GM19239 (cell line): ENCODE results near the gene KDM4C.

Experiments
- DNase-seq: peaks from one replicate; pipeline ENCODE4 v3.0.0; 2011; ENCODE audit warnings: low spot score; ENCODE audit not compliant: insufficient read length
- FAIRE-seq: peaks from 2 replicates; lab custom pipeline; 2011; peaks lifted over from hg19 to GRCh38; lab: Jason Lieb, UNC

KDM4C gene

GRCh38 chr9:7117676-7118561, 360.1 kb downstream of the KDM4C start:
- peak; percentile 84 for FAIRE-seq
- DNase-seq, result peak; percentile 6

- FAIRE-seq, result peak; percentile 82
- DNase-seq, result no peak
Measured at GRCh38 chr9:7118633-7119032, 360.9 kb downstream of the KDM4C start.

- DNase-seq (no peak), FAIRE-seq (no peak)
Measured at GRCh38 chr9:7119612-7120011, 361.8 kb downstream of the KDM4C start.

GRCh38 chr9:7121055-7121454, 363.3 kb downstream of the KDM4C start:
- FAIRE-seq, result peak; percentile 33
- DNase-seq, result no peak

GRCh38 chr9:7121664-7122063, 363.9 kb downstream of the KDM4C start:
- no peak for DNase-seq
- peak; percentile 21 for FAIRE-seq

- DNase-seq, result no peak
- FAIRE-seq, result no peak
Measured at GRCh38 chr9:7123743-7124142, 366.0 kb downstream of the KDM4C start.

- no peak for FAIRE-seq
- no peak for DNase-seq
Measured at GRCh38 chr9:7125231-7125630, 367.5 kb downstream of the KDM4C start.

GRCh38 chr9:7129391-7129790, 371.6 kb downstream of the KDM4C start:
- FAIRE-seq, result no peak
- DNase-seq, result no peak

- DNase-seq (no peak), FAIRE-seq (no peak)
Measured at GRCh38 chr9:7130266-7130820, 372.6 kb downstream of the KDM4C start.

GRCh38 chr9:7132605-7133004, 374.8 kb downstream of the KDM4C start:
- FAIRE-seq (no peak), DNase-seq (no peak)

- FAIRE-seq (no peak), DNase-seq (no peak)
Measured at GRCh38 chr9:7135735-7136134, 378.0 kb downstream of the KDM4C start.

- DNase-seq (no peak), FAIRE-seq (no peak)
Measured at GRCh38 chr9:7137040-7137439, 379.3 kb downstream of the KDM4C start.

GRCh38 chr9:7137571-7137970, 379.8 kb downstream of the KDM4C start:
- DNase-seq (no peak), FAIRE-seq (no peak)

GRCh38 chr9:7139886-7140285, 382.1 kb downstream of the KDM4C start:
- DNase-seq (no peak), FAIRE-seq (no peak)

- DNase-seq, result no peak
- no peak for FAIRE-seq
Measured at GRCh38 chr9:7140401-7140800, 382.6 kb downstream of the KDM4C start.

GRCh38 chr9:7143645-7144200, 385.9 kb downstream of the KDM4C start:
- FAIRE-seq, result no peak
- DNase-seq, result no peak

- FAIRE-seq (no peak), DNase-seq (no peak)
Measured at GRCh38 chr9:7144265-7145046, 386.7 kb downstream of the KDM4C start.

- FAIRE-seq (no peak), DNase-seq (no peak)
Measured at GRCh38 chr9:7145361-7146069, 387.7 kb downstream of the KDM4C start.

GRCh38 chr9:7146582-7146981, 388.8 kb downstream of the KDM4C start:
- no peak for DNase-seq
- FAIRE-seq, result no peak
